B cell (primary cell): Measurements from ENCODE around the gene ZC3H7B.

Experiments
- CTCF ChIP-seq: fragments of 200-600 bp; IDR thresholded peaks from one replicate; pipeline ENCODE4 v1.8.0; 2022; ENCODE audit warnings: antibody characterized with exemption, mild to moderate bottlenecking
- EZH2 ChIP-seq: IDR thresholded peaks from 2 replicates; pipeline ENCODE4 v1.6.1; 2012; ENCODE audit warnings: borderline replicate concordance, low read depth, mild to moderate bottlenecking, moderate library complexity, low read length; ENCODE audit not compliant: insufficient read depth, poor library complexity, severe bottlenecking

- TF ChIP-seq CTCF (no peak), EZH2 (no peak)
Measured at GRCh38 chr22:41353862-41354575, 52.7 kb downstream of the ZC3H7B start.
